ENCODE data around the gene CKAP5. TPM values are rescaled to one million over a fixed set of nuclear protein-coding genes. Genes with fewer than 3 reads are reported as not detected.

The CKAP5 gene
- polyA plus RNA-seq, 1 experiment = 84.0 TPM

- H3K4me3 ChIP-seq (ENCODE audit: low read depth, low read length) = no peak overlapping the region
- DNase-seq (ENCODE audit: low read depth) = no peak
- no peaks in the 10 kb centered on the region for H3K27me3 ChIP-seq (ENCODE audit: control insufficient read depth, insufficient read depth, low read length)
- H3K36me3 ChIP-seq (ENCODE audit: control insufficient read depth, insufficient read depth, low read length) = peaks cover 17% of the 10 kb centered on the region
- ChIA-PET POLR2A (no interaction called here), CTCF (no interaction called here)
- TF ChIP-seq, protein P1, sequence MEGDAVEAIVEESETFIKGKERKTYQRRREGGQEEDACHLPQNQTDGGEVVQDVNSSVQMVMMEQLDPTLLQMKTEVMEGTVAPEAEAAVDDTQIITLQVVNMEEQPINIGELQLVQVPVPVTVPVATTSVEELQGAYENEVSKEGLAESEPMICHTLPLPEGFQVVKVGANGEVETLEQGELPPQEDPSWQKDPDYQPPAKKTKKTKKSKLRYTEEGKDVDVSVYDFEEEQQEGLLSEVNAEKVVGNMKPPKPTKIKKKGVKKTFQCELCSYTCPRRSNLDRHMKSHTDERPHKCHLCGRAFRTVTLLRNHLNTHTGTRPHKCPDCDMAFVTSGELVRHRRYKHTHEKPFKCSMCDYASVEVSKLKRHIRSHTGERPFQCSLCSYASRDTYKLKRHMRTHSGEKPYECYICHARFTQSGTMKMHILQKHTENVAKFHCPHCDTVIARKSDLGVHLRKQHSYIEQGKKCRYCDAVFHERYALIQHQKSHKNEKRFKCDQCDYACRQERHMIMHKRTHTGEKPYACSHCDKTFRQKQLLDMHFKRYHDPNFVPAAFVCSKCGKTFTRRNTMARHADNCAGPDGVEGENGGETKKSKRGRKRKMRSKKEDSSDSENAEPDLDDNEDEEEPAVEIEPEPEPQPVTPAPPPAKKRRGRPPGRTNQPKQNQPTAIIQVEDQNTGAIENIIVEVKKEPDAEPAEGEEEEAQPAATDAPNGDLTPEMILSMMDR (IDR thresholded peaks at IDR 0.05; ENCODE audit: insufficient read depth, low read depth, low read length) = no peak
Observed at GRCh38 chr11:46741600-46742484, 104.2 kb downstream of the CKAP5 start.

- no peak for DNase-seq (ENCODE audit: low read depth)
- TF ChIP-seq, protein P1 (IDR thresholded peaks at IDR 0.05; ENCODE audit: insufficient read depth, low read depth, low read length) = no peak
- POLR2A ChIA-PET = no interaction called here
Observed at GRCh38 chr11:46738887-46739286, 107.2 kb downstream of the CKAP5 start.

DNA sequence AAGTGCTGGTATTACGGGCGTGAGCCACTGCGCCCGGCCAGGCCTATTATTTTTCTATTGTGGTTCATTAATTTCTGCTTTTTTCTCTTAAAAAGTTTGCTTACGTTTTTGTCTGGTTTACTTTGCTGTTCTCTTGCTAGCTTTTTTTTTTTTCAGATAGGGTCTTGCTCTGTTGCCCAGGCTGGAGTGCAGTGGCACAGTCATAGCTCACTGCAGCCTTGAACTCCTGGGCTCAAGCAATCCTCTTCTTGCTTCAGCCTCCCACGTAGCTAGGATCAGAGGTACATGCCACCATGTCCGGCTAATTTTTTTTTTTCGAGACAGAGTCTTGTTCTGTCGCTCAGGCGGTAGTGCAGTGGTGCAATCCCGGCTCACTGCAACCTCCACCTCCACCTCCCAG, 108.4 kb downstream of the CKAP5 start:
- DNase-seq (ENCODE audit: low read depth) = no peak
- POLR2A ChIA-PET = no interaction called here
- Histone ChIP-seq H3K36me3 (ENCODE audit: control insufficient read depth, insufficient read depth, low read length) (peaks cover 3% of the 10 kb centered on the region), H3K4me3 (ENCODE audit: low read depth, low read length) (no peak overlapping the region), H3K27me3 (ENCODE audit: control insufficient read depth, insufficient read depth, low read length) (no peaks in the 10 kb centered on the region)
- TF ChIP-seq, protein P1 (IDR thresholded peaks at IDR 0.05; ENCODE audit: insufficient read depth, low read depth, low read length) = no peak
- CTCF ChIA-PET = interaction anchor here (0.6 kb wide), 1 partner anchor 173 kb away, joined by 3 read pairs; no protein-coding TSS in a partner anchor

More at GRCh38 chr11:46738887-46739286, 107.2 kb downstream of the CKAP5 start:
- Histone ChIP-seq H3K36me3 (ENCODE audit: control insufficient read depth, insufficient read depth, low read length) (peaks cover 8% of the 10 kb centered on the region), H3K4me3 (ENCODE audit: low read depth, low read length) (no peak overlapping the region), H3K27me3 (ENCODE audit: control insufficient read depth, insufficient read depth, low read length) (no peaks in the 10 kb centered on the region)
- CTCF ChIA-PET = interaction anchor here (0.7 to 1.0 kb wide), 3 partner anchors 8 to 29 kb away, joined by 3 read pairs; no protein-coding TSS in a partner anchor

DNA sequence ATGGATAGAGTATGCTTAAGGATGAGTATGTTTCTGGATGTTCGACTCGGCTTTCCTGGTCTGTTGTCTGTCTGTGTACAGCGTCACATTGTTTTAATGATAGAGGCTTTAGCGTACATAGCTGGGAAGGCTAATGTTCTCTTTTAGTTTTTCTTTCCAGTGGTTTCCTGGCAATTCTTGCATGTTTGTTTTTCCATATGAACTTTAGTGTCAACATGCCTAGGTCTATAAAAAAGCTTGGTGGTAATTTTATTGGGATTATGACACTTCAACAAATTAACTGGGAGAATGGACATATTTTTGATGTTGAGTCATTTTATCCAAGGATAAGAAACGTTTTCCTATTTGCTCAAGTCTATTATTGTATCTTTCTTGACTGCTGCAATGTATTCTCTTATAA, 109.5 kb downstream of the CKAP5 start:
- no peak overlapping the region for H3K4me3 ChIP-seq (ENCODE audit: low read depth, low read length)
- no peaks in the 10 kb centered on the region for H3K27me3 ChIP-seq (ENCODE audit: control insufficient read depth, insufficient read depth, low read length)
- H3K36me3 ChIP-seq (ENCODE audit: control insufficient read depth, insufficient read depth, low read length) = no peaks in the 10 kb centered on the region
- ChIA-PET CTCF (no interaction called here), POLR2A (no interaction called here)
- TF ChIP-seq, protein P1 (IDR thresholded peaks at IDR 0.05; ENCODE audit: insufficient read depth, low read depth, low read length) = no peak
- DNase-seq (ENCODE audit: low read depth) = no peak

DNA sequence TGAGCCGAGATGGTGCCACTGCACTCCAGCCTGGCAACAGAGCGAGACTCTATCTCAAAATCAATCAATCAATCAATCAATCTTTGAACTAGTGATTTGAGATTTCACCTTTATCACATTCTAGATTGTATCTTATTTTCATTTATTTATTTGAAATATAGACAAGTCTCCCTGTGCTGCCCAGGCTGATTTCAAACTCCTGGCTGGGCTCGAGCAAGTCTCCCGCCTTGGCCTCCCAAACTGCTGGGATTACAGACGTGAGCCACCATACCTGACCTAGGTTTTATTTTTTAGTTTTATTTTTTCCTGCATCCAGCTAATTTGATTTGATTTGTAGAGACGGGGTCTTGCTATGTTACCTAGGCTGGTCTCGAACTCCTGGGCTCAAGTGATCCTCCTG, 109.9 kb downstream of the CKAP5 start:
- Histone ChIP-seq H3K4me3 (ENCODE audit: low read depth, low read length) (no peak overlapping the region), H3K36me3 (ENCODE audit: control insufficient read depth, insufficient read depth, low read length) (no peaks in the 10 kb centered on the region), H3K27me3 (ENCODE audit: control insufficient read depth, insufficient read depth, low read length) (no peaks in the 10 kb centered on the region)
- POLR2A ChIA-PET = no interaction called here
- no peak for DNase-seq (ENCODE audit: low read depth)
- CTCF ChIA-PET = no interaction called here
- TF ChIP-seq, protein P1 (IDR thresholded peaks at IDR 0.05; ENCODE audit: insufficient read depth, low read depth, low read length) = no peak
